Measurements from ENCODE around the gene SLC26A2.
"Not testable (repeated sequence)": the region's sequence is repeated elsewhere in the genome, so short reads cannot be mapped to it uniquely, and the experiment has no call there.

SLC26A2 gene

DNA sequence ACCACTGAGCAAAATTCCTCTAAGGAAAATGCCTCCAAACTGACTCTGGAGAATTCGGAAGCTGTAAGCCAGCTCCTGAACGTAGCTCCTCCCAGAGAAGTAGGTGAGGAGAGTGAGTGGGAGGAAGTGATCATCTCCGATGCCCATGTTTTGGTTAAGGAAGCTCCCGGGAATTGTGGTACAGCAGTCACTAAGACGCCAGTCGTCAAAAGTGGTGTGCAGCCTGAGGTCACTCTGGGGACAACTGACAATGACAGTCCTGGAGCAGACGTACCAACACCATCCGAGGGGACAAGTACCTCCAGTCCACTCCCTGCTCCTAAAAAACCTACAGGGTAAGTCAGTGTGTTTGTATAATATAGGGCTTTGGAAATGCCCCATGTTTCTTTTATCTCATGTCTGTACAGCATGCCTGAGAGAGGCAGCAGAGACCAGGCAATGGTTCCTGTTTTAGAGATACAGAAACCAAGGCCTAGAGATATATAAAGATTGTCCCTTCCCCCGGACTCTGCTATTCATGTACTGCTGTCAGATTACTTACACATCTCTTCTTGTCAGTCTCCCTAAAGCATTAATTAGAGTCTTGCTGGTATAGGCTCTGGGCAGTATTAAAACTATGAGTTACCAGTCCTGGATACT is 63.9 kb downstream of the SLC26A2 start:
- no peak overlapping the region for H3K4me3 ChIP-seq (ENCODE audit: low read depth, low read length)

GRCh38 chr5:150026682-150027172 is 66.2 kb downstream of the SLC26A2 start:
- TF ChIP-seq, protein P1, sequence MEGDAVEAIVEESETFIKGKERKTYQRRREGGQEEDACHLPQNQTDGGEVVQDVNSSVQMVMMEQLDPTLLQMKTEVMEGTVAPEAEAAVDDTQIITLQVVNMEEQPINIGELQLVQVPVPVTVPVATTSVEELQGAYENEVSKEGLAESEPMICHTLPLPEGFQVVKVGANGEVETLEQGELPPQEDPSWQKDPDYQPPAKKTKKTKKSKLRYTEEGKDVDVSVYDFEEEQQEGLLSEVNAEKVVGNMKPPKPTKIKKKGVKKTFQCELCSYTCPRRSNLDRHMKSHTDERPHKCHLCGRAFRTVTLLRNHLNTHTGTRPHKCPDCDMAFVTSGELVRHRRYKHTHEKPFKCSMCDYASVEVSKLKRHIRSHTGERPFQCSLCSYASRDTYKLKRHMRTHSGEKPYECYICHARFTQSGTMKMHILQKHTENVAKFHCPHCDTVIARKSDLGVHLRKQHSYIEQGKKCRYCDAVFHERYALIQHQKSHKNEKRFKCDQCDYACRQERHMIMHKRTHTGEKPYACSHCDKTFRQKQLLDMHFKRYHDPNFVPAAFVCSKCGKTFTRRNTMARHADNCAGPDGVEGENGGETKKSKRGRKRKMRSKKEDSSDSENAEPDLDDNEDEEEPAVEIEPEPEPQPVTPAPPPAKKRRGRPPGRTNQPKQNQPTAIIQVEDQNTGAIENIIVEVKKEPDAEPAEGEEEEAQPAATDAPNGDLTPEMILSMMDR (IDR thresholded peaks at IDR 0.05; ENCODE audit: borderline replicate concordance, insufficient read depth, low read depth, low read length): no peak
- no peak overlapping the region for H3K4me3 ChIP-seq (ENCODE audit: low read depth, low read length)

More for the DNA sequence above, 63.9 kb downstream of the SLC26A2 start:
- TF ChIP-seq, protein P1 (IDR thresholded peaks at IDR 0.05; ENCODE audit: borderline replicate concordance, insufficient read depth, low read depth, low read length): no peak

GRCh38 chr5:150028047-150028446 is 67.5 kb downstream of the SLC26A2 start:
- not testable (repeated sequence) for H3K4me3 ChIP-seq (ENCODE audit: low read depth, low read length)

DNA sequence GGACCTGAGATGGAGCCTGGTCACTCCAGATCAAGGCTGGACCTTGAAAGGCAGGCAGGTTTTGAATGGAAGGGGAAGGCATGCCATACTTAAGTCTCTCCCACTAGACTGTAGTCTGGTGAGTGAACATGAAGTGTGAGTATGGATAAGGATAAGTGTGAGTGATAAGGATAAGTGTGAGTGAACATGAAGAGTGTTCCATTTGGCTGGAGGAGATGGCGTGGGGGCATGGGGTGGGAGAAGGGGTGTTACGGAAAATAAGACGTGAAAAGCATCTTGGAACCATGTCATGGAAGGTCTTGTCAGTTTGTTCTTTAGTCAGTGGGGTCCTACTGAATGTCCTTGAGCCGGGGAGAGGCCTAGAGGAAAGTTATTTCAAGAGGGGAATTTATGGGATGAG is 72.8 kb downstream of the SLC26A2 start:
- no peak overlapping the region for H3K4me3 ChIP-seq (ENCODE audit: low read depth, low read length)
- TF ChIP-seq, protein P1 (IDR thresholded peaks at IDR 0.05; ENCODE audit: borderline replicate concordance, insufficient read depth, low read depth, low read length): no peak

- TF ChIP-seq, protein P1 (IDR thresholded peaks at IDR 0.05; ENCODE audit: borderline replicate concordance, insufficient read depth, low read depth, low read length): no peak
- H3K4me3 ChIP-seq (ENCODE audit: low read depth, low read length): no peak overlapping the region
Measured at GRCh38 chr5:150034662-150035061, 74.1 kb downstream of the SLC26A2 start.

DNA sequence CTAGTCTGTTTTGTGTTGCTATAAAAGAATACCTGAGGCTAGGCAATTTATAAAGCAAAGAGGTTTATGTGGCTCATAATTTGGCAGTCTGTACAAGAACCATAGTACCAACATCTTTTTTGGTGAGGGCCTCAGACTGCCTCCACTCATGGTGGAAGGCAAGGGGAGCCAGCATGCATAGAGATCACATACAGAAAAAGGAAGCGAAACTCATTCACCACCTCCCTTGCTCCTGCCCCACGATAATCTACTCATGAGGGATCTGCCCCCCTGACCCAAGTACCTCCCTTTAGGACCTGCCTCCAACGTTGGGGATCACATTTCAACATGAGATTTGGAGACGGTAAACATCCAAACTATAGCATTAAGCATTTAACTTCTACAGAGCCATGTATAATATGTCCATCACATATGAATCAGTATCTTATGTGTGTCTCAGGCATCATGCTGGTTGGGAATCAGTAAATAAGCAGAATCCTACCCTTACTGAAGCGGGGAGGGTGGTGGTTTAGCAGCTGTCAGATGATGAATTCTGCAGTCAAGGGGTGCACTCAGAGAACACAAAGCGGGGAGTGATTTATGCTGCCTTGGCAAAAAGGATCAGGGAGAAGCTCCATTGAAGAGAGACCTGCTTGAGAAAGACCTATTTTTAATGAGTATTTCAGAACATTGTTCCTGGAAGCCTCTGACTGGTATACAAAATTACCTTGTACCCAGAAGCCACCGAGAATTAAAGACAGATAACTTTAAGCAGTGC is 74.8 kb downstream of the SLC26A2 start:
- TF ChIP-seq, protein P1 (IDR thresholded peaks at IDR 0.05; ENCODE audit: borderline replicate concordance, insufficient read depth, low read depth, low read length): no peak
- no peak overlapping the region for H3K4me3 ChIP-seq (ENCODE audit: low read depth, low read length)

DNA sequence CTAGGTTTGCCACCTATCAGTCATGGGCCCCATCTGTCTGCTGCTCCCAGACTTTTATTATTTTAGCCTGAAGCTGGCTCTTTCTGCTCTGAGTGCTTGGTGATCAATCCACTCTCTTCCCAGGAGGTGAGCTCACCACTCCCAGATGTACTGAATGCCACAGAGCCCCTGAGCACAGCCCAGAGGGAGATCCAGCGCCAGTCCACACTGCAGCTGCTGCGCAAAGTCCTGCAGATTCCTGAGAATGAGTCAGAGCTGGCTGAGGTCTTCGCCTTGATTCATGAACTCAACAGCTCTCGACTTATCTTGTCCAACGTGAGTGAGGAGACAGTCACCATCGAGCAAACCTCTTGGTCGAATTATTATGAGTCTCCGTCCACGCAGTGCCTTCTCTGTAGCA is 76.0 kb downstream of the SLC26A2 start:
- TF ChIP-seq, protein P1 (IDR thresholded peaks at IDR 0.05; ENCODE audit: borderline replicate concordance, insufficient read depth, low read depth, low read length): no peak
- no peak overlapping the region for H3K4me3 ChIP-seq (ENCODE audit: low read depth, low read length)

Data from GM12875 (cell line).